ENCODE results near the gene ZNF585A. TPM values are rescaled to one million over a fixed set of nuclear protein-coding genes. Genes with fewer than 3 reads are reported as not detected.
"Not testable (repeated sequence)": the region's sequence is repeated elsewhere in the genome, so short reads cannot be mapped to it uniquely, and the experiment has no call there.

Gene ZNF585A
- total and polyA plus RNA-seq, 4 donors: 8.6 to 17.7 (median 14.8) TPM

GRCh38 chr19:37195248-37195647 is 22.8 kb upstream of the ZNF585A start:
- ATAC-seq (ENCODE audit: low FRiP score); DNase-seq; H3K27ac ChIP-seq (ENCODE audit: low read depth in 1 of 2, low read length in 2 of 2); intact Hi-C loops (cut with DNase I); H3K4me3 ChIP-seq (ENCODE audit: low read length in 2 of 2); H3K4me1 ChIP-seq (ENCODE audit: control insufficient read depth in 1 of 2, insufficient read depth in 2 of 2, low read length in 2 of 2); H3K9me3 ChIP-seq (ENCODE audit: control insufficient read depth, low read length); H3K27me3 ChIP-seq (ENCODE audit: control insufficient read depth in 1 of 2, insufficient read depth in 2 of 2, low read length in 1 of 2): not testable (repeated sequence)
- H3K36me3 ChIP-seq (ENCODE audit: control insufficient read depth in 1 of 2, insufficient read depth in 2 of 2, low read length in 1 of 2): peaks cover 2 to 15% of the 10 kb centered on the region in 2 donors
- 95 to 98% methylated on average over 4 of the region's 4 CpGs for WGBS, 2 donors

GRCh38 chr19:37186071-37186470 is 13.6 kb upstream of the ZNF585A start:
- DNase-seq; H3K27ac ChIP-seq (ENCODE audit: low read depth in 1 of 2, low read length in 2 of 2); H3K27me3 ChIP-seq (ENCODE audit: control insufficient read depth in 1 of 2, insufficient read depth in 2 of 2, low read length in 1 of 2); H3K4me1 ChIP-seq (ENCODE audit: control insufficient read depth in 1 of 2, insufficient read depth in 2 of 2, low read length in 2 of 2); intact Hi-C loops (cut with DNase I); H3K4me3 ChIP-seq (ENCODE audit: low read length in 2 of 2); ATAC-seq (ENCODE audit: low FRiP score): not testable (repeated sequence)
- H3K9me3 ChIP-seq (ENCODE audit: control insufficient read depth, low read length): peaks cover 30% of the 10 kb centered on the region
- 95 to 97% methylated on average over 4 of the region's 4 CpGs for WGBS, 2 donors
- H3K36me3 ChIP-seq (ENCODE audit: control insufficient read depth in 1 of 2, insufficient read depth in 2 of 2, low read length in 1 of 2): peaks cover 6 to 11% of the 10 kb centered on the region in 2 donors

GRCh38 chr19:37165635-37166034 is 6.9 kb downstream of the ZNF585A start:
- intact Hi-C loops (cut with DNase I): no loop called here
- no peak for DNase-seq
- WGBS, 2 donors: 95 to 97% methylated on average over 1 of the region's 1 CpG
- peaks cover 12 to 14% of the 10 kb centered on the region in 2 donors for H3K36me3 ChIP-seq (ENCODE audit: control insufficient read depth in 1 of 2, insufficient read depth in 2 of 2, low read length in 1 of 2)
- H3K27me3 ChIP-seq (ENCODE audit: control insufficient read depth in 1 of 2, insufficient read depth in 2 of 2, low read length in 1 of 2): no peaks in the 10 kb centered on the region
- H3K4me1 ChIP-seq (ENCODE audit: control insufficient read depth in 1 of 2, insufficient read depth in 2 of 2, low read length in 2 of 2): no peaks in the 10 kb centered on the region
- ATAC-seq (ENCODE audit: low FRiP score): no peak
- H3K27ac ChIP-seq (ENCODE audit: low read depth in 1 of 2, low read length in 2 of 2): no peak overlapping the region
- no peak overlapping the region for H3K4me3 ChIP-seq (ENCODE audit: low read length in 2 of 2)
- H3K9me3 ChIP-seq (ENCODE audit: control insufficient read depth, low read length): peaks cover 10% of the 10 kb centered on the region

GRCh38 chr19:37160153-37160552 is 12.3 kb downstream of the ZNF585A start:
- peaks cover 19% of the 10 kb centered on the region for H3K9me3 ChIP-seq (ENCODE audit: control insufficient read depth, low read length)
- H3K27ac ChIP-seq (ENCODE audit: low read depth in 1 of 2, low read length in 2 of 2): no peak overlapping the region
- H3K4me1 ChIP-seq (ENCODE audit: control insufficient read depth in 1 of 2, insufficient read depth in 2 of 2, low read length in 2 of 2): no peaks in the 10 kb centered on the region
- 99 to 100% methylated on average over 1 of the region's 1 CpG for WGBS, 2 donors
- no peak for ATAC-seq (ENCODE audit: low FRiP score)
- H3K27me3 ChIP-seq (ENCODE audit: control insufficient read depth in 1 of 2, insufficient read depth in 2 of 2, low read length in 1 of 2): no peaks in the 10 kb centered on the region
- H3K36me3 ChIP-seq (ENCODE audit: control insufficient read depth in 1 of 2, insufficient read depth in 2 of 2, low read length in 1 of 2): peaks cover 12 to 17% of the 10 kb centered on the region in 2 donors
- intact Hi-C loops (cut with DNase I): no loop called here
- H3K4me3 ChIP-seq (ENCODE audit: low read length in 2 of 2): no peak overlapping the region
- no peak for DNase-seq

- DNase-seq (no peak), ATAC-seq (ENCODE audit: low FRiP score) (no peak)
- Histone ChIP-seq H3K27ac (ENCODE audit: low read depth in 1 of 2, low read length in 2 of 2) (no peak overlapping the region), H3K4me3 (ENCODE audit: low read length in 2 of 2) (no peak overlapping the region), H3K9me3 (ENCODE audit: control insufficient read depth, low read length) (peaks cover 40% of the 10 kb centered on the region), H3K4me1 (ENCODE audit: control insufficient read depth in 1 of 2, insufficient read depth in 2 of 2, low read length in 2 of 2) (no peaks in the 10 kb centered on the region), H3K27me3 (ENCODE audit: control insufficient read depth in 1 of 2, insufficient read depth in 2 of 2, low read length in 1 of 2) (no peaks in the 10 kb centered on the region), H3K36me3 (ENCODE audit: control insufficient read depth in 1 of 2, insufficient read depth in 2 of 2, low read length in 1 of 2) (peaks cover 17 to 32% of the 10 kb centered on the region in 2 donors)
- 97% methylated on average over 3 of the region's 3 CpGs for WGBS, 2 donors
- intact Hi-C loops (cut with DNase I): no loop called here
Measured at GRCh38 chr19:37148214-37148613, 24.3 kb downstream of the ZNF585A start.

- intact Hi-C loops (cut with DNase I): no loop called here
- Histone ChIP-seq H3K4me1 (ENCODE audit: control insufficient read depth in 1 of 2, insufficient read depth in 2 of 2, low read length in 2 of 2) (no peaks in the 10 kb centered on the region), H3K9me3 (ENCODE audit: control insufficient read depth, low read length) (peaks cover 45% of the 10 kb centered on the region), H3K27me3 (ENCODE audit: control insufficient read depth in 1 of 2, insufficient read depth in 2 of 2, low read length in 1 of 2) (no peaks in the 10 kb centered on the region), H3K27ac (ENCODE audit: low read depth in 1 of 2, low read length in 2 of 2) (no peak overlapping the region), H3K36me3 (ENCODE audit: control insufficient read depth in 1 of 2, insufficient read depth in 2 of 2, low read length in 1 of 2) (no peaks in the 10 kb centered on the region), H3K4me3 (ENCODE audit: low read length in 2 of 2) (no peak overlapping the region)
- 18 to 20% methylated on average over 1 of the region's 1 CpG for WGBS, 2 donors
- ATAC-seq (ENCODE audit: low FRiP score) (no peak), DNase-seq (no peak)
Measured at GRCh38 chr19:37136111-37136510, 36.4 kb downstream of the ZNF585A start.

- peak overlapping the region in 1 of 2 donors; percentile 51 for H3K4me3 ChIP-seq (ENCODE audit: low read length in 2 of 2)
- no peak overlapping the region for H3K27ac ChIP-seq (ENCODE audit: low read depth in 1 of 2, low read length in 2 of 2)
- peaks cover 13 to 22% of the 10 kb centered on the region in 2 donors for H3K36me3 ChIP-seq (ENCODE audit: control insufficient read depth in 1 of 2, insufficient read depth in 2 of 2, low read length in 1 of 2)
- ATAC-seq (ENCODE audit: low FRiP score): no peak
- H3K4me1 ChIP-seq (ENCODE audit: control insufficient read depth in 1 of 2, insufficient read depth in 2 of 2, low read length in 2 of 2): no peaks in the 10 kb centered on the region
- no peak for DNase-seq
- intact Hi-C loops (cut with DNase I): no loop called here
- peaks cover 30% of the 10 kb centered on the region for H3K9me3 ChIP-seq (ENCODE audit: control insufficient read depth, low read length)
- WGBS, 2 donors: 98% methylated on average over 3 of the region's 3 CpGs
- H3K27me3 ChIP-seq (ENCODE audit: control insufficient read depth in 1 of 2, insufficient read depth in 2 of 2, low read length in 1 of 2): no peaks in the 10 kb centered on the region
Measured at GRCh38 chr19:37128821-37129177, 43.7 kb downstream of the ZNF585A start.

GRCh38 chr19:37127999-37128820 is 44.3 kb downstream of the ZNF585A start:
- Histone ChIP-seq H3K4me3 (ENCODE audit: low read length in 2 of 2) (peak overlapping the region in 1 of 2 donors; percentile 51), H3K27me3 (ENCODE audit: control insufficient read depth in 1 of 2, insufficient read depth in 2 of 2, low read length in 1 of 2) (no peaks in the 10 kb centered on the region), H3K4me1 (ENCODE audit: control insufficient read depth in 1 of 2, insufficient read depth in 2 of 2, low read length in 2 of 2) (no peaks in the 10 kb centered on the region), H3K36me3 (ENCODE audit: control insufficient read depth in 1 of 2, insufficient read depth in 2 of 2, low read length in 1 of 2) (peaks cover 13 to 22% of the 10 kb centered on the region in 2 donors), H3K9me3 (ENCODE audit: control insufficient read depth, low read length) (peaks cover 24% of the 10 kb centered on the region), H3K27ac (ENCODE audit: low read depth in 1 of 2, low read length in 2 of 2) (no peak overlapping the region)
- intact Hi-C loops (cut with DNase I): no loop called here
- WGBS, 2 donors: 97 to 98% methylated on average over 12 of the region's 12 CpGs
- ATAC-seq (ENCODE audit: low FRiP score) (no peak), DNase-seq (no peak)

- WGBS, 2 donors: 89 to 100% methylated on average over 2 of the region's 3 CpGs
- intact Hi-C loops (cut with DNase I); ATAC-seq (ENCODE audit: low FRiP score); H3K4me1 ChIP-seq (ENCODE audit: control insufficient read depth in 1 of 2, insufficient read depth in 2 of 2, low read length in 2 of 2); H3K27me3 ChIP-seq (ENCODE audit: control insufficient read depth in 1 of 2, insufficient read depth in 2 of 2, low read length in 1 of 2); DNase-seq; H3K27ac ChIP-seq (ENCODE audit: low read depth in 1 of 2, low read length in 2 of 2); H3K36me3 ChIP-seq (ENCODE audit: control insufficient read depth in 1 of 2, insufficient read depth in 2 of 2, low read length in 1 of 2); H3K9me3 ChIP-seq (ENCODE audit: control insufficient read depth, low read length); H3K4me3 ChIP-seq (ENCODE audit: low read length in 2 of 2): not testable (repeated sequence)
Measured at GRCh38 chr19:37122093-37122492, 50.4 kb downstream of the ZNF585A start.

All from aorta (tissue), 5 donors.